HepG2 (cell line): ENCODE measurements around the gene BCAS3.

Experiments
- EHMT2 ChIP-seq: fragments of 200-600 bp; sonication (generic); IDR thresholded peaks from 2 replicates; pipeline ENCODE4 v1.7.0; 2017; ENCODE audit warnings: antibody characterized with exemption, low read depth, low read length, borderline replicate concordance
- TF ChIP-seq, protein P1 (sequence below): sonication (generic); formaldehyde crosslinking; IDR thresholded peaks from 2 replicates; pipeline ENCODE4 v1.5.0; 2020; ENCODE audit warnings: mild to moderate bottlenecking, missing genetic modification reagents, moderate library complexity

DNA sequence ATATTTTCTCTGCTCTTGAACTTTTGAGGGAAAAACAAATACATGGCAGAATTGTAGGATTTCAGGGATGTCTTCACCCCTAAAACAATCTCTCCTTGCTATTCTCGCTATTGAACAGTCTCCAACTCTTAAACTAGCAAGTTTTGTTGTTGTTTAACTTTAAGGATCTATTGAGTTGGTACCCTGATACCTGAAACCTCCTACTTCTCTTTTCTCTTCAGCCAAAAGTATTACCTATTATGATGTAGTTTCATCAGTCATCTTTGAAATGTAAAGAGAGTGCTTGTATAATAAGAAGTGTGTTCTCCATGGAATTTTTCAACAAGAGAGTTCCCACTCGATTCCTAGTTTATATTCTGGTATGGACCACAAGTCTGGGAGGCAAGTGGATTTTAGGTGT, 510.4 kb downstream of the BCAS3 start:
- TF ChIP-seq, protein P1, sequence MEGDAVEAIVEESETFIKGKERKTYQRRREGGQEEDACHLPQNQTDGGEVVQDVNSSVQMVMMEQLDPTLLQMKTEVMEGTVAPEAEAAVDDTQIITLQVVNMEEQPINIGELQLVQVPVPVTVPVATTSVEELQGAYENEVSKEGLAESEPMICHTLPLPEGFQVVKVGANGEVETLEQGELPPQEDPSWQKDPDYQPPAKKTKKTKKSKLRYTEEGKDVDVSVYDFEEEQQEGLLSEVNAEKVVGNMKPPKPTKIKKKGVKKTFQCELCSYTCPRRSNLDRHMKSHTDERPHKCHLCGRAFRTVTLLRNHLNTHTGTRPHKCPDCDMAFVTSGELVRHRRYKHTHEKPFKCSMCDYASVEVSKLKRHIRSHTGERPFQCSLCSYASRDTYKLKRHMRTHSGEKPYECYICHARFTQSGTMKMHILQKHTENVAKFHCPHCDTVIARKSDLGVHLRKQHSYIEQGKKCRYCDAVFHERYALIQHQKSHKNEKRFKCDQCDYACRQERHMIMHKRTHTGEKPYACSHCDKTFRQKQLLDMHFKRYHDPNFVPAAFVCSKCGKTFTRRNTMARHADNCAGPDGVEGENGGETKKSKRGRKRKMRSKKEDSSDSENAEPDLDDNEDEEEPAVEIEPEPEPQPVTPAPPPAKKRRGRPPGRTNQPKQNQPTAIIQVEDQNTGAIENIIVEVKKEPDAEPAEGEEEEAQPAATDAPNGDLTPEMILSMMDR (CRISPR knock-in tag), result no peak
- TF ChIP-seq EHMT2, result no peak
